Esophagus squamous epithelium (tissue), 5 donors: Measurements from ENCODE around the gene TFEB. TPM values are rescaled to one million over a fixed set of nuclear protein-coding genes. Genes with fewer than 3 reads are reported as not detected.
A peak's percentile ranks its signal among the peaks of the same experiment; 100 is the strongest.

ENCODE experiments used
- DNase-seq: peaks from one replicate; lab custom pipeline; 2025; lab: John Stamatoyannopoulos, UW
- H3K27ac ChIP-seq, 4 donors: fragments of 200-600 bp; sonication (generic); one replicate each; pipeline ENCODE4 v1.5.1; 2016 to 2019; ENCODE audit warnings: mild to moderate bottlenecking in 1 of 4
- H3K27me3 ChIP-seq, 4 donors: fragments of 200-600 bp; sonication (generic); 1 replicate in 3 of 4; 2 replicates in 1 of 4; pipeline versions ENCODE4 v1.5.1 to v1.6.0; 2017 to 2021; ENCODE audit warnings: antibody characterized with exemption in 1 of 4
- H3K36me3 ChIP-seq, 3 donors: fragments of 200-600 bp; sonication (generic); one replicate each; pipeline ENCODE4 v1.5.1; 2016 to 2019
- H3K4me1 ChIP-seq, 3 donors: fragments of 200-600 bp; sonication (generic); one replicate each; pipeline ENCODE4 v1.5.1; 2017 to 2019
- H3K4me3 ChIP-seq, 4 donors: fragments of 200-600 bp; sonication (generic); 1 replicate in 3 of 4; 2 replicates in 1 of 4; pipeline ENCODE4 v1.5.1; 2016 to 2019; ENCODE audit warnings: mild to moderate bottlenecking in 2 of 4, moderate library complexity in 1 of 4
- H3K9me3 ChIP-seq, 3 donors: fragments of 200-600 bp; sonication (generic); one replicate each; pipeline ENCODE4 v1.5.1; 2016 to 2019
- POLR2A ChIP-seq, 4 donors: fragments of 450-650 bp; IDR thresholded peaks; one replicate each; pipeline ENCODE4 v1.6.1; 2017; ENCODE audit warnings: antibody characterized with exemption in 4 of 4, mild to moderate bottlenecking in 4 of 4, moderate library complexity in 3 of 4
- WGBS, 2 donors: methylation state at CpG; one replicate each; pipeline ENCODE4 v1.1.5; 2018; 5-methylcytosine and 5-hydroxymethylcytosine counted together
- intact Hi-C: fragments of 100-400 bp; cut with DNase I; formaldehyde crosslinking; loops from one replicate; pipeline ENCODE4 v1.15.0; 2022
- total RNA-seq, 4 donors: library from RNA; depleted of rRNA; stranded (reverse); fragments of >200 nt; gene quantifications; one replicate each; pipeline ENCODE4 v1.1.0, GENCODE V29; 2016
- TF ChIP-seq, protein P1 (sequence below), 6 experiments: fragments of 450-650 bp in 4 of 6; fragments of 200-600 bp in 2 of 6; sonication (generic) in 2 of 6; IDR thresholded peaks; one replicate each; pipeline ENCODE4 v1.5.1; 2016 to 2019; ENCODE audit warnings: antibody characterized with exemption in 6 of 6, mild to moderate bottlenecking in 4 of 6, moderate library complexity in 4 of 6
- donor health status: DM: yes; HTN: yes; CAD: no.

TFEB gene
- total RNA-seq, 4 donors from 2014 or later, result 7.0 to 17.5 (median 13.4) TPM

DNA sequence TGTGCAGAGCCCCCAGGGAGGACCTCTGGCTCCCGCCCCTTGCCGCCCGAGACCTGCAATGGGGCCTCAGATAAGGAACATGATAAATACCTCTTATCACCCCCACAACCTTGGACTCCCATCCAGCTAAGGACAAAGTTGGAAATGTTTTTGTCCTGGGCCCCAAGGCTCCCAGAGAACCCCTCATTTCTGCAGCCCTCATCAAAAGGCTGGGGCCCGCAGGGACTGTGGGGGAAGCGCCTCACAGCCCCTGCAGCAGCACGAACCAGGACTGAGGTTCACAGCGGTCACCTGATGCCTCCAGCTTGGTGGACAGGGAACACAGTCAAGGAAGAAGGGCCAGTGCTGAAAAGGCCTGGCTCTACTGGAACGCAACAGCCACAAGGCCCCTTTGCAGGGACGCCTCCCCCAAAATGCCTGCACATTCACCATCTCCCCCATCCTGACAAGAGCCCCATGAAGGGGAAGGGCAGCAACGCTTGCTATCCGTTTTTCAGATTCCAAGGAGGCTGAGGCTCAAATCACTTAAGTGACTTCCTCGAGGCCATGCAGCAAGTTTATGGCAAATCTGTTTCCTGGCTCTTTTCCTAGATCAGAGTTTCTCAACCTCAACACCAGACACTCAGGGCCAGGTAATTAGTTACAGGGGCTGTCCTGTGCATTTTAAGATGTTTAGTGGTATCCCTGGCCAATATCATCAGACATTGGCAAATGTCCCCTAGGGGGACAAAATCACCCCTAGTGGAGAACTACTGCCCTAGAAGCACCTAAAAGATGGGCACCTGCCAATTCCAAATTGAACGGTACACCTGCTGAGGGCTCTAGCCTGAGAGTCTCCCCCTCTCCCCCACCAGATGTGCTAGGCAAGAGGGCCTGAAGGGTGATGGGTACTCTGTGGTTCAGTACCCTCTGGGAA, 10.6 kb downstream of the TFEB start:
- intact Hi-C loops, result no loop called here
- 42 to 73% methylated on average over 4 to 9 of the region's 13 CpGs for WGBS, 2 donors
- no peaks in the 10 kb centered on the region for H3K9me3 ChIP-seq
- H3K27ac ChIP-seq, result peak overlapping the region in 1 of 4 donors; percentile 78
- H3K27me3 ChIP-seq, result no peaks in the 10 kb centered on the region
- no peak overlapping the region for H3K4me3 ChIP-seq
- TF ChIP-seq POLR2A (IDR thresholded peaks at IDR 0.05), result no peak
- TF ChIP-seq, protein P1, sequence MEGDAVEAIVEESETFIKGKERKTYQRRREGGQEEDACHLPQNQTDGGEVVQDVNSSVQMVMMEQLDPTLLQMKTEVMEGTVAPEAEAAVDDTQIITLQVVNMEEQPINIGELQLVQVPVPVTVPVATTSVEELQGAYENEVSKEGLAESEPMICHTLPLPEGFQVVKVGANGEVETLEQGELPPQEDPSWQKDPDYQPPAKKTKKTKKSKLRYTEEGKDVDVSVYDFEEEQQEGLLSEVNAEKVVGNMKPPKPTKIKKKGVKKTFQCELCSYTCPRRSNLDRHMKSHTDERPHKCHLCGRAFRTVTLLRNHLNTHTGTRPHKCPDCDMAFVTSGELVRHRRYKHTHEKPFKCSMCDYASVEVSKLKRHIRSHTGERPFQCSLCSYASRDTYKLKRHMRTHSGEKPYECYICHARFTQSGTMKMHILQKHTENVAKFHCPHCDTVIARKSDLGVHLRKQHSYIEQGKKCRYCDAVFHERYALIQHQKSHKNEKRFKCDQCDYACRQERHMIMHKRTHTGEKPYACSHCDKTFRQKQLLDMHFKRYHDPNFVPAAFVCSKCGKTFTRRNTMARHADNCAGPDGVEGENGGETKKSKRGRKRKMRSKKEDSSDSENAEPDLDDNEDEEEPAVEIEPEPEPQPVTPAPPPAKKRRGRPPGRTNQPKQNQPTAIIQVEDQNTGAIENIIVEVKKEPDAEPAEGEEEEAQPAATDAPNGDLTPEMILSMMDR (IDR thresholded peaks at IDR 0.05), result peak in 1 of 6 experiments; percentile 6
- peaks cover 22 to 83% (median 29%) of the 10 kb centered on the region in 3 donors for H3K4me1 ChIP-seq
- DNase-seq, result no peak
- peaks cover 0 to 14% (median 0%) of the 10 kb centered on the region in 3 donors for H3K36me3 ChIP-seq

DNA sequence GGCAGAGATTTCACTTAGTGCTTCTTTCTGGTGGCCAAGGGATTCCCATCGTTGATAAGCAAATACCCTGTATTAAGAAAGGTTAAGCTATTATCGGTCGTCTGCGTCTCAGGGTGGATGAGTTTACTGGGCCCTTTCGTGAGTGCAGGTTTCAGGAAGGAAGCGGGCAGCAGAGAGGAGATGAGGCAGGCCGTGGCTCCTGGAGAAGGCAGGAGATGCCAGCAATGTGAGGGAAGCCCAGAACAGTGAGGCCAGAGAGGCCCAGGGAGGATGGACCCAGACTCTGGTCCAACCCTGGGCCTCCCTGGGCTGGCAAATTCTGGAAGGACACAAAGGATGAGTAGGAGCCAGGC, 11.2 kb downstream of the TFEB start:
- no peaks in the 10 kb centered on the region for H3K27me3 ChIP-seq
- no peaks in the 10 kb centered on the region for H3K9me3 ChIP-seq
- intact Hi-C loops, result no loop called here
- no peak overlapping the region for H3K4me3 ChIP-seq
- peaks cover 22 to 81% (median 33%) of the 10 kb centered on the region in 3 donors for H3K4me1 ChIP-seq
- peaks cover 0 to 8% (median 0%) of the 10 kb centered on the region in 3 donors for H3K36me3 ChIP-seq
- TF ChIP-seq, protein P1 (IDR thresholded peaks at IDR 0.05), result no peak
- TF ChIP-seq POLR2A (IDR thresholded peaks at IDR 0.05), result no peak
- 69% methylated on average over 6 to 7 of the region's 7 CpGs for WGBS, 2 donors
- H3K27ac ChIP-seq, result peak overlapping the region in 3 of 4 donors; percentile 74 to 82 (median 78)
- DNase-seq, result no peak

- DNase-seq, result peak; percentile 61
- Histone ChIP-seq H3K4me3 (peak overlapping the region in 1 of 4 donors; percentile 38), H3K4me1 (peaks cover 22 to 81% (median 38%) of the 10 kb centered on the region in 3 donors), H3K9me3 (no peaks in the 10 kb centered on the region), H3K36me3 (peaks cover 0 to 8% (median 0%) of the 10 kb centered on the region in 3 donors), H3K27ac (peak overlapping the region; percentile 63 to 82 (median 76)), H3K27me3 (no peaks in the 10 kb centered on the region)
- WGBS, 2 donors, result 33 to 61% methylated on average over 3 of the region's 21 CpGs
- intact Hi-C loops, result no loop called here
- peak in 1 of 4 donors; percentile 51 for TF ChIP-seq POLR2A (IDR thresholded peaks at IDR 0.05)
- TF ChIP-seq, protein P1 (IDR thresholded peaks at IDR 0.05), result peak in 1 of 6 experiments; percentile 35
These were observed 11.7 kb downstream of the TFEB start for GRCh38 chr6:41723530-41724227.

DNA sequence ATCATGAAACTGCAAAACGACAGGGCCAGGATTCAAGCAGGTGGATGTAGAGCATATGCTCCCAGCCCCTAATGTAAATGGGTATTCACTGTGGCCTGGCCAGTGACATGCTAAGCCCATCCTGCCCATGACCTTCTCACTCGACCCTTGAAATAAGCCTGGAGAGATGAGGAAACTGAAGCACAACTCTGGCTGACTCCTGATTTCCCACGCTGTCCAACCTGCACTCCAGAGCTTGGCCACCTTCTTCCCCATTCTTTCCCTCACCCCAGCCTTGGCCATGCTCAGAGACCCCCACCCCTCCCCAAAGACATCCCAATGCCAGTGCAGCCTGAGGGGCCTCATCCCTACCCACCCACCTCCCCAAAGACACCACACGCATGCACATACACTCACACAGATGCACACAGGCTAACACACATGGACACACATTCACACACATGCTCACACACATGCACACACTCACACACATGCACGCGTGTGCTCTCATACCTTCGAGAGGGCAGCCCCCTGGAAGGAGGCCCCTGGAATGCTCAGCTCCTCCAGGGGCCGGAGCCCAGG, 12.4 kb downstream of the TFEB start:
- H3K36me3 ChIP-seq, result peaks cover 0 to 7% (median 0%) of the 10 kb centered on the region in 3 donors
- no peaks in the 10 kb centered on the region for H3K27me3 ChIP-seq
- TF ChIP-seq, protein P1 (IDR thresholded peaks at IDR 0.05), result no peak
- TF ChIP-seq POLR2A (IDR thresholded peaks at IDR 0.05), result no peak
- peak overlapping the region; percentile 63 to 82 (median 76) for H3K27ac ChIP-seq
- no peaks in the 10 kb centered on the region for H3K9me3 ChIP-seq
- peaks cover 28 to 81% (median 40%) of the 10 kb centered on the region in 3 donors for H3K4me1 ChIP-seq
- 51 to 53% methylated on average over 3 to 4 of the region's 8 CpGs for WGBS, 2 donors
- DNase-seq, result no peak
- intact Hi-C loops, result no loop called here
- peak overlapping the region in 1 of 4 donors; percentile 38 for H3K4me3 ChIP-seq
